WTC11 (cell line): Measurements from ENCODE around the gene LRP10. TPM values are rescaled to one million over a fixed set of nuclear protein-coding genes. Genes with fewer than 3 reads are reported as not detected.
A peak's percentile ranks its signal among the peaks of the same experiment; 100 is the strongest.
"Not testable (repeated sequence)": the region's sequence is repeated elsewhere in the genome, so short reads cannot be mapped to it uniquely, and the experiment has no call there.

Experiments
- ATAC-seq: fragments of 200-7000 bp; cut with Tn5 transposase; 2 replicates; pipeline ENCODE4 v1.10.0; 2021; ENCODE audit warnings: mild to moderate bottlenecking, moderate library complexity
- CTCF ChIA-PET: fragments of 300-600 bp; sonication (Branson Sonifier 250); formaldehyde crosslinking; loops from one replicate; lab custom pipeline; 2021; ENCODE audit warnings: antibody characterized with exemption; lab: Charles Lee
- POLR2A ChIA-PET: fragments of 350-600 bp; sonication (Branson Sonifier 250); formaldehyde crosslinking; loops from one replicate; lab custom pipeline; 2021; ENCODE audit warnings: antibody characterized with exemption; lab: Charles Lee
- DNase-seq: peaks from one replicate; pipeline ENCODE4 v3.0.0; 2021; ENCODE audit warnings: low spot score
- H3K27ac Mint-ChIP-seq: 2 replicates; pipeline ENCODE4 v1.8.0; 2021; ENCODE audit warnings: mixed read lengths
- H3K27me3 Mint-ChIP-seq: 2 replicates; pipeline ENCODE4 v1.8.0; 2021; ENCODE audit warnings: low read depth, mild to moderate bottlenecking, moderate library complexity, mixed read lengths
- H3K36me3 Mint-ChIP-seq: 2 replicates; pipeline ENCODE4 v1.8.0; 2021; ENCODE audit warnings: mixed read lengths
- H3K4me1 Mint-ChIP-seq: 2 replicates; pipeline ENCODE4 v1.8.0; 2022; ENCODE audit warnings: mixed read lengths
- H3K4me3 Mint-ChIP-seq: 2 replicates; pipeline ENCODE4 v1.8.0; 2021; ENCODE audit warnings: mild to moderate bottlenecking, moderate library complexity, mixed read lengths
- H3K9me3 Mint-ChIP-seq: 2 replicates; pipeline ENCODE4 v1.8.0; 2021; ENCODE audit warnings: mixed read lengths
- AFF4 ChIP-seq: sonication (generic); formaldehyde crosslinking; IDR thresholded peaks from 2 replicates; pipeline ENCODE4 v1.8.1; 2023; ENCODE audit warnings: mild to moderate bottlenecking, missing genetic modification reagents, borderline replicate concordance
- ELF4 ChIP-seq: sonication (generic); formaldehyde crosslinking; IDR thresholded peaks from 2 replicates; pipeline ENCODE4 v1.8.1; 2022; ENCODE audit warnings: low read depth, mild to moderate bottlenecking, moderate library complexity, missing genetic modification reagents
- IRF2 ChIP-seq: sonication (generic); formaldehyde crosslinking; IDR thresholded peaks from 2 replicates; pipeline ENCODE4 v1.8.0; 2022; ENCODE audit warnings: low read depth, missing genetic modification reagents, borderline replicate concordance
- MAX ChIP-seq: sonication (generic); formaldehyde crosslinking; IDR thresholded peaks from 2 replicates; pipeline ENCODE4 v1.8.0; 2022; ENCODE audit warnings: mild to moderate bottlenecking, missing genetic modification reagents
- MYBL2 ChIP-seq: sonication (generic); formaldehyde crosslinking; IDR thresholded peaks from 2 replicates; pipeline ENCODE4 v1.8.1; 2023; ENCODE audit warnings: mild to moderate bottlenecking, moderate library complexity, missing genetic modification reagents
- NFYB ChIP-seq: sonication (generic); formaldehyde crosslinking; conservative IDR thresholded peaks from 2 replicates; pipeline ENCODE4 v1.8.0; 2022; ENCODE audit warnings: low read depth, missing genetic modification reagents
- NR2C2 ChIP-seq: sonication (generic); formaldehyde crosslinking; IDR thresholded peaks from 2 replicates; pipeline ENCODE4 v1.8.0; 2022; ENCODE audit warnings: mild to moderate bottlenecking, missing genetic modification reagents
- SMAD3 ChIP-seq: sonication (generic); formaldehyde crosslinking; IDR thresholded peaks from 2 replicates; pipeline ENCODE4 v1.8.0; 2022; ENCODE audit warnings: missing genetic modification reagents, mild to moderate bottlenecking, borderline replicate concordance
- TEAD4 ChIP-seq: sonication (generic); formaldehyde crosslinking; IDR thresholded peaks from 2 replicates; pipeline ENCODE4 v1.8.0; 2022; ENCODE audit warnings: mild to moderate bottlenecking, missing genetic modification reagents
- ZNF281 ChIP-seq: sonication (generic); formaldehyde crosslinking; IDR thresholded peaks from 2 replicates; pipeline ENCODE4 v1.8.0; 2023; ENCODE audit warnings: mild to moderate bottlenecking, missing genetic modification reagents
- total RNA-seq: library from RNA; stranded (reverse); gene quantifications from 3 replicates; pipeline ENCODE4 v1.2.3, GENCODE V29; 2021
- TF ChIP-seq, protein P1 (sequence below): fragments of 200-600 bp; IDR thresholded peaks from 2 replicates; pipeline ENCODE4 v1.8.0; 2022; ENCODE audit warnings: antibody characterized with exemption

The LRP10 gene
- total RNA-seq, 1 experiment from 2014 or later = 24.0 TPM

GRCh38 chr14:22850944-22851764 lies 20.4 kb upstream of the LRP10 start:
- DNase-seq = no peak
- peaks cover 3% of the 10 kb centered on the region; the same call in 1 of the 2 replicates for H3K36me3 Mint-ChIP-seq
- no peaks in the 10 kb centered on the region for H3K27me3 Mint-ChIP-seq
- H3K4me1 Mint-ChIP-seq = peaks cover 25% of the 10 kb centered on the region
- no peaks in the 10 kb centered on the region for H3K9me3 Mint-ChIP-seq
- POLR2A ChIA-PET = interaction anchor here (1.0 to 2.3 kb wide), 3 partner anchors 13 to 28 kb away, joined by 3 to 10 read pairs (median 5); no protein-coding TSS in a partner anchor
- no peak for TF ChIP-seq NFYB (CRISPR knock-in tag)
- no peak for TF ChIP-seq SMAD3 (CRISPR knock-in tag)
- no peak for TF ChIP-seq MYBL2 (CRISPR knock-in tag)
- TF ChIP-seq NR2C2 (CRISPR knock-in tag) = no peak
- TF ChIP-seq IRF2 (CRISPR knock-in tag) = no peak
- H3K4me3 Mint-ChIP-seq = no peak overlapping the region
- CTCF ChIA-PET = interaction anchor here (0.8 to 10.1 kb wide), 17 partner anchors 9 to 294 kb away, joined by 3 to 280 read pairs (median 4); partner anchors contain the start of genes MMP14, OXA1L and PRMT5
- no peak overlapping the region for H3K27ac Mint-ChIP-seq
- no peak for ATAC-seq

GRCh38 chr14:22852178-22852577 lies 19.4 kb upstream of the LRP10 start:
- H3K4me1 Mint-ChIP-seq = peaks cover 25% of the 10 kb centered on the region
- H3K9me3 Mint-ChIP-seq, ATAC-seq, H3K27me3 Mint-ChIP-seq, H3K36me3 Mint-ChIP-seq, DNase-seq, H3K4me3 Mint-ChIP-seq, H3K27ac Mint-ChIP-seq: not testable (repeated sequence)
- CTCF ChIA-PET = interaction anchor here (0.6 to 10.1 kb wide), 42 partner anchors 8 to 296 kb away, joined by 3 to 280 read pairs (median 5); partner anchors contain the start of genes DAD1, LRP10, MMP14 and MRPL52
- POLR2A ChIA-PET = interaction anchor here (0.6 to 1.4 kb wide), 2 partner anchors 8 to 30 kb away, joined by 3 to 16 read pairs; no protein-coding TSS in a partner anchor

- Mint-ChIP-seq H3K27ac (peak overlapping the region; percentile 87), H3K9me3 (peaks cover 5% of the 10 kb centered on the region; the same call in 1 of the 2 replicates), H3K27me3 (no peaks in the 10 kb centered on the region), H3K4me1 (peaks cover 24% of the 10 kb centered on the region)
- POLR2A ChIA-PET = interaction anchor here (1.0 to 1.4 kb wide), 2 partner anchors 14 to 30 kb away, joined by 4 to 16 read pairs; no protein-coding TSS in a partner anchor
- no peak for ATAC-seq
- TF ChIP-seq AFF4 (no peak), ELF4 (no peak), ZNF281 (CRISPR knock-in tag) (no peak), MAX (CRISPR knock-in tag) (no peak), TEAD4 (CRISPR knock-in tag) (no peak), NR2C2 (CRISPR knock-in tag) (no peak)
- TF ChIP-seq, protein P1, sequence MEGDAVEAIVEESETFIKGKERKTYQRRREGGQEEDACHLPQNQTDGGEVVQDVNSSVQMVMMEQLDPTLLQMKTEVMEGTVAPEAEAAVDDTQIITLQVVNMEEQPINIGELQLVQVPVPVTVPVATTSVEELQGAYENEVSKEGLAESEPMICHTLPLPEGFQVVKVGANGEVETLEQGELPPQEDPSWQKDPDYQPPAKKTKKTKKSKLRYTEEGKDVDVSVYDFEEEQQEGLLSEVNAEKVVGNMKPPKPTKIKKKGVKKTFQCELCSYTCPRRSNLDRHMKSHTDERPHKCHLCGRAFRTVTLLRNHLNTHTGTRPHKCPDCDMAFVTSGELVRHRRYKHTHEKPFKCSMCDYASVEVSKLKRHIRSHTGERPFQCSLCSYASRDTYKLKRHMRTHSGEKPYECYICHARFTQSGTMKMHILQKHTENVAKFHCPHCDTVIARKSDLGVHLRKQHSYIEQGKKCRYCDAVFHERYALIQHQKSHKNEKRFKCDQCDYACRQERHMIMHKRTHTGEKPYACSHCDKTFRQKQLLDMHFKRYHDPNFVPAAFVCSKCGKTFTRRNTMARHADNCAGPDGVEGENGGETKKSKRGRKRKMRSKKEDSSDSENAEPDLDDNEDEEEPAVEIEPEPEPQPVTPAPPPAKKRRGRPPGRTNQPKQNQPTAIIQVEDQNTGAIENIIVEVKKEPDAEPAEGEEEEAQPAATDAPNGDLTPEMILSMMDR = no peak
- TF ChIP-seq, all 79 proteins: peak for 0
- H3K36me3 Mint-ChIP-seq = no peaks in the 10 kb centered on the region
- CTCF ChIA-PET = interaction anchor here (0.6 to 10.1 kb wide), 42 partner anchors 8 to 372 kb away, joined by 3 to 280 read pairs (median 5); partner anchors contain the start of genes DAD1, LRP10, MMP14 and MRPL52
- DNase-seq = no peak
- no peak overlapping the region for H3K4me3 Mint-ChIP-seq
Observed at GRCh38 chr14:22852599-22852939, 19.0 kb upstream of the LRP10 start.
